Measurements from ENCODE around the gene MYH13.

DNA sequence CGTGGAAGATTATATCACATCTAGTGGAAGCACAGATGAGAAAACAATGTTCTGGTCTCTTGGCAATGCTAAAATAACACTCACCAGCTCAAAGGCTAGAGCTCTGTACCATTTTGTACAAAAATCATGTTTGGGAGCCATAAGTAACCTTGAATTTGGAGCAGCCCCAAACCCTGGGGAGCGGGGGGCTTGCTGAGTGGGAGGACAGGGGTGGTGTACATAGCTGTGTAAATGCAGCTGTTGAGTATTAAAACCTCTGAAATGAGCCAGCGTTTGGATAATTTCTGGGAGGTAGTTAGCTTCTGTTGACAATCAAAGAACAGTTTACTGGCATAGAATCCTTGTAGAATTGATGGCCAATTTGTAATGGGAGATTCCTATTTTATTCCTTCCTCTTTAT lies 44.6 kb upstream of the MYH13 start:
- TF ChIP-seq FOXA1 (IDR thresholded peaks at IDR 0.05) (no peak), FOXM1 (IDR thresholded peaks at IDR 0.05; ENCODE audit: borderline replicate concordance) (no peak), ELF4 (IDR thresholded peaks at IDR 0.05) (no peak), BHLHE40 (IDR thresholded peaks at IDR 0.05; ENCODE audit: borderline replicate concordance) (no peak), TARDBP (IDR thresholded peaks at IDR 0.05) (no peak), L3MBTL2 (conservative IDR thresholded peaks at IDR 0.05) (no peak), ZNF384 (IDR thresholded peaks at IDR 0.05) (no peak), NFRKB (IDR thresholded peaks at IDR 0.05) (no peak), SUZ12 (IDR thresholded peaks at IDR 0.05) (no peak)
- TF ChIP-seq, protein P1, sequence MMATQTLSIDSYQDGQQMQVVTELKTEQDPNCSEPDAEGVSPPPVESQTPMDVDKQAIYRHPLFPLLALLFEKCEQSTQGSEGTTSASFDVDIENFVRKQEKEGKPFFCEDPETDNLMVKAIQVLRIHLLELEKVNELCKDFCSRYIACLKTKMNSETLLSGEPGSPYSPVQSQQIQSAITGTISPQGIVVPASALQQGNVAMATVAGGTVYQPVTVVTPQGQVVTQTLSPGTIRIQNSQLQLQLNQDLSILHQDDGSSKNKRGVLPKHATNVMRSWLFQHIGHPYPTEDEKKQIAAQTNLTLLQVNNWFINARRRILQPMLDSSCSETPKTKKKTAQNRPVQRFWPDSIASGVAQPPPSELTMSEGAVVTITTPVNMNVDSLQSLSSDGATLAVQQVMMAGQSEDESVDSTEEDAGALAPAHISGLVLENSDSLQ (IDR thresholded peaks at IDR 0.05), result no peak

Measured in HEK293T (cell line).